Activated CD4-positive, alpha-beta memory T cell treated with anti-CD3 and anti-CD28 coated beads, Interleukin-2, amount 10 ng/mL, durations not matched to agents 7 days and 5 days (primary cell): ENCODE data around the gene IFNA17. TPM values are rescaled to one million over a fixed set of nuclear protein-coding genes. Genes with fewer than 3 reads are reported as not detected.
A peak's percentile ranks its signal among the peaks of the same experiment; 100 is the strongest.
"Not testable (repeated sequence)": the region's sequence is repeated elsewhere in the genome, so short reads cannot be mapped to it uniquely, and the experiment has no call there.

ENCODE experiments used
- CTCF ChIA-PET: fragments of 350-600 bp; sonication (Branson Sonifier 250); formaldehyde crosslinking; loops from one replicate; lab custom pipeline; 2021; ENCODE audit warnings: antibody characterized with exemption, inconsistent platforms; lab: Charles Lee
- POLR2A ChIA-PET: fragments of 350-600 bp; sonication (Branson Sonifier 250); formaldehyde crosslinking; loops from one replicate; lab custom pipeline; 2021; ENCODE audit warnings: antibody characterized with exemption; lab: Charles Lee
- DNase-seq: peaks from one replicate; pipeline ENCODE4 v3.0.0-alpha.2; 2020
- H3K27ac Mint-ChIP-seq: one replicate; pipeline ENCODE4 v1.8.0; 2021; ENCODE audit warnings: mild to moderate bottlenecking, mixed read lengths
- H3K27me3 Mint-ChIP-seq: one replicate; pipeline ENCODE4 v1.8.0; 2021; ENCODE audit warnings: mixed read lengths
- H3K36me3 Mint-ChIP-seq: one replicate; pipeline ENCODE4 v1.8.0; 2021; ENCODE audit warnings: low read depth, mixed read lengths
- H3K4me1 Mint-ChIP-seq: one replicate; pipeline ENCODE4 v1.8.0; 2021; ENCODE audit warnings: mixed read lengths
- H3K4me3 Mint-ChIP-seq: one replicate; pipeline ENCODE4 v1.8.0; 2021; ENCODE audit warnings: mild to moderate bottlenecking, mixed read lengths
- H3K9me3 Mint-ChIP-seq: one replicate; pipeline ENCODE4 v1.8.0; 2021; ENCODE audit warnings: mixed read lengths
- total RNA-seq, 2 experiments: library from RNA; stranded (reverse); gene quantifications; one replicate each; pipeline ENCODE4 v1.2.3, GENCODE V29; 2021

Gene IFNA17
- total RNA-seq, 2 experiments from 2014 or later = not detected

GRCh38 chr9:21194867-21195776 lies 32.9 kb downstream of the IFNA17 start:
- H3K4me3 Mint-ChIP-seq, H3K27ac Mint-ChIP-seq, POLR2A ChIA-PET, H3K9me3 Mint-ChIP-seq, H3K4me1 Mint-ChIP-seq, H3K36me3 Mint-ChIP-seq: not testable (repeated sequence)
- CTCF ChIA-PET = interaction anchor here (0.7 to 2.5 kb wide), 19 partner anchors 9 to 270 kb away, joined by 3 to 21 read pairs (median 4); partner anchors contain the start of gene IFNA10
- H3K27me3 Mint-ChIP-seq = peaks cover 29% of the 10 kb centered on the region
- DNase-seq = peak; percentile 43

GRCh38 chr9:21187487-21187886 lies 40.5 kb downstream of the IFNA17 start, which contains the start of gene IFNA4:
IFNA4 (minus strand) TSS chr9:21187587; CDS start chr9:21187531, 56 bp downstream.
- CTCF ChIA-PET, POLR2A ChIA-PET: not testable (repeated sequence)

GRCh38 chr9:21182810-21183736 lies 44.9 kb downstream of the IFNA17 start:
- H3K4me3 Mint-ChIP-seq, H3K9me3 Mint-ChIP-seq, H3K27ac Mint-ChIP-seq, POLR2A ChIA-PET, H3K36me3 Mint-ChIP-seq, H3K4me1 Mint-ChIP-seq: not testable (repeated sequence)
- H3K27me3 Mint-ChIP-seq = peaks cover 18% of the 10 kb centered on the region
- CTCF ChIA-PET = interaction anchor here (0.6 to 3.8 kb wide), 23 partner anchors 9 to 605 kb away, joined by 3 to 21 read pairs (median 4); partner anchors contain the start of gene IFNA21
- peak; percentile 37 for DNase-seq

More at GRCh38 chr9:21187487-21187886, 40.5 kb downstream of the IFNA17 start, which contains the start of gene IFNA4:
- not testable (repeated sequence) for H3K4me3 Mint-ChIP-seq, H3K27ac Mint-ChIP-seq, H3K36me3 Mint-ChIP-seq, H3K9me3 Mint-ChIP-seq, DNase-seq, H3K4me1 Mint-ChIP-seq
- H3K27me3 Mint-ChIP-seq = peaks cover 20% of the 10 kb centered on the region

Other genes starting within 250 kb of the IFNA17 start
- gene HACD4, start 196.6 kb downstream of the IFNA17 start, total RNA-seq = 10 to 100 TPM; 14.8 to 15.6 TPM
- under 1 TPM; 0.35 to 0.68 TPM for gene IFNB1, start 150.3 kb downstream of the IFNA17 start, total RNA-seq
- not detected for gene IFNW1, start 86.4 kb downstream of the IFNA17 start, total RNA-seq
- gene IFNA21, start 61.6 kb downstream of the IFNA17 start, total RNA-seq = not detected
- gene IFNA4, start 40.6 kb downstream of the IFNA17 start, total RNA-seq = not detected
- not detected for gene IFNA7, start 26.0 kb downstream of the IFNA17 start, total RNA-seq
- not detected for gene IFNA10, start 21.1 kb downstream of the IFNA17 start, total RNA-seq
- gene IFNA16, start 10.9 kb downstream of the IFNA17 start, total RNA-seq = not detected
- not detected for gene IFNA14, start 11.8 kb upstream of the IFNA17 start, total RNA-seq
- gene IFNA5, start 77.1 kb upstream of the IFNA17 start, total RNA-seq = not detected
- gene KLHL9, start 107.2 kb upstream of the IFNA17 start, total RNA-seq = 10 to 100 TPM; 17.0 to 18.0 TPM
- not detected for gene IFNA6, start 122.7 kb upstream of the IFNA17 start, total RNA-seq
- gene IFNA13, start 139.8 kb upstream of the IFNA17 start, total RNA-seq = not detected
- gene IFNA2, start 157.2 kb upstream of the IFNA17 start, total RNA-seq = not detected
- gene IFNA8, start 180.9 kb upstream of the IFNA17 start, total RNA-seq = not detected
- gene IFNA1, start 212.2 kb upstream of the IFNA17 start, total RNA-seq = not detected